Endothelial cell (in vitro differentiated cells): Measurements from ENCODE around the gene KASH5. TPM values are rescaled to one million over a fixed set of nuclear protein-coding genes. Genes with fewer than 3 reads are reported as not detected.

ENCODE experiments used
- DNase-seq: peaks from one replicate; pipeline ENCODE4 v3.0.0; 2021; ENCODE audit warnings: low spot score
- H3K27ac Mint-ChIP-seq: one replicate; pipeline ENCODE4 v1.8.0; 2021; ENCODE audit warnings: mixed read lengths, inconsistent platforms; ENCODE audit not compliant: unreplicated experiment
- H3K27me3 Mint-ChIP-seq: one replicate; pipeline ENCODE4 v1.8.0; 2021; ENCODE audit warnings: mild to moderate bottlenecking, moderate library complexity, mixed read lengths, inconsistent platforms; ENCODE audit not compliant: unreplicated experiment
- H3K36me3 Mint-ChIP-seq: one replicate; pipeline ENCODE4 v1.8.0; 2021; ENCODE audit warnings: mild to moderate bottlenecking, low read depth, mixed read lengths, inconsistent platforms; ENCODE audit not compliant: unreplicated experiment
- H3K4me1 Mint-ChIP-seq: one replicate; pipeline ENCODE4 v1.8.0; 2021; ENCODE audit warnings: mild to moderate bottlenecking, mixed read lengths, inconsistent platforms; ENCODE audit not compliant: unreplicated experiment
- H3K4me3 Mint-ChIP-seq: one replicate; pipeline ENCODE4 v1.8.0; 2021; ENCODE audit warnings: mild to moderate bottlenecking, mixed read lengths, inconsistent platforms; ENCODE audit not compliant: unreplicated experiment
- H3K9me3 Mint-ChIP-seq: one replicate; pipeline ENCODE4 v1.8.0; 2021; ENCODE audit warnings: mixed read lengths, inconsistent platforms; ENCODE audit not compliant: unreplicated experiment
- CTCF ChIP-seq: fragments of 200-600 bp; sonication (generic); IDR thresholded peaks from one replicate; pipeline ENCODE4 v1.5.0; 2021; ENCODE audit warnings: antibody characterized with exemption; ENCODE audit not compliant: unreplicated experiment
- long read RNA-seq: library from polyadenylated mRNA; unstranded; transcript quantifications from one replicate; pipeline ENCODE4 v2.0.0, GENCODE V29; 2020; ENCODE audit not compliant: unreplicated experiment
- total RNA-seq: library from RNA; stranded (reverse); fragmentation: NEBNext Ultra II Directional; extraction: Animal tissue kit (Norgen Biotek cat#: 25700); gene quantifications from one replicate; pipeline ENCODE4 v1.2.1, GENCODE V29; 2021; ENCODE audit not compliant: unreplicated experiment

KASH5 gene
- 0.26 TPM for total RNA-seq
- long read RNA-seq, partial matches to known transcripts: 1 of 1 reads
- long read RNA-seq, other reads (novel, unspliced or antisense): 0 of 1 reads

- H3K27me3 Mint-ChIP-seq: peaks cover 8% of the 10 kb centered on the region
- TF ChIP-seq CTCF: no peak
- no peak for DNase-seq
- no peaks in the 10 kb centered on the region for H3K9me3 Mint-ChIP-seq
- H3K36me3 Mint-ChIP-seq: peaks cover 7% of the 10 kb centered on the region
- H3K4me1 Mint-ChIP-seq: peaks cover 5% of the 10 kb centered on the region
- no peak within 1 kb of the TSS for H3K27ac Mint-ChIP-seq
- no peak within 1 kb of the TSS for H3K4me3 Mint-ChIP-seq
Observed at GRCh38 chr19:49387936-49388372, at the start of gene KASH5. TSS of gene KASH5 (plus strand) at chr19:49388249. CDS start at chr19:49390884, 2,635 bp downstream.

- H3K9me3 Mint-ChIP-seq: no peaks in the 10 kb centered on the region
- peak overlapping the region; percentile 72 for H3K27ac Mint-ChIP-seq
- peaks cover 52% of the 10 kb centered on the region for H3K4me1 Mint-ChIP-seq
- TF ChIP-seq CTCF: no peak
- H3K27me3 Mint-ChIP-seq: peaks cover 36% of the 10 kb centered on the region
- peak overlapping the region; percentile 73 for H3K4me3 Mint-ChIP-seq
- peaks cover 35% of the 10 kb centered on the region for H3K36me3 Mint-ChIP-seq
- peak; percentile 83 for DNase-seq
Observed at GRCh38 chr19:49338691-49339300, 49.3 kb upstream of the KASH5 start.

- Mint-ChIP-seq H3K9me3 (no peaks in the 10 kb centered on the region), H3K4me3 (peak overlapping the region; percentile 73), H3K27ac (no peak overlapping the region), H3K36me3 (peaks cover 37% of the 10 kb centered on the region), H3K27me3 (peaks cover 32% of the 10 kb centered on the region), H3K4me1 (peaks cover 48% of the 10 kb centered on the region)
- no peak for TF ChIP-seq CTCF
- DNase-seq: peak; percentile 73
Observed at GRCh38 chr19:49339301-49340068, 48.6 kb upstream of the KASH5 start.

- H3K9me3 Mint-ChIP-seq: no peaks in the 10 kb centered on the region
- peak overlapping the region; percentile 63 for H3K27ac Mint-ChIP-seq
- no peak for DNase-seq
- H3K36me3 Mint-ChIP-seq: peaks cover 44% of the 10 kb centered on the region
- peaks cover 50% of the 10 kb centered on the region for H3K4me1 Mint-ChIP-seq
- H3K4me3 Mint-ChIP-seq: peak overlapping the region; percentile 88
- H3K27me3 Mint-ChIP-seq: peaks cover 30% of the 10 kb centered on the region
- no peak for TF ChIP-seq CTCF
Observed at GRCh38 chr19:49340069-49340864, 47.8 kb upstream of the KASH5 start.
